ENCODE results near the gene TCF3.
A peak's percentile ranks its signal among the peaks of the same experiment; 100 is the strongest.

The TCF3 gene

GRCh38 chr19:1608359-1609102, 43.9 kb downstream of the TCF3 start:
- Histone ChIP-seq H3K27me3 (ENCODE audit: low read length) (no peaks in the 10 kb centered on the region), H3K9me3 (ENCODE audit: insufficient read depth, low read length) (no peaks in the 10 kb centered on the region), H3K9me2 (replicated peaks; ENCODE audit: insufficient read depth, low read length) (no peaks in the 10 kb centered on the region), H3K27ac (ENCODE audit: low read depth, low read length) (peak overlapping the region; percentile 93), H3K36me3 (ENCODE audit: low read length) (peaks cover 6% of the 10 kb centered on the region; the same call in 1 of the 2 replicates), H4K20me1 (ENCODE audit: low read depth, low read length) (no peaks in the 10 kb centered on the region), H3F3A (ENCODE audit: insufficient read depth) (peaks cover 61% of the 10 kb centered on the region), H3K79me2 (ENCODE audit: insufficient read depth, low read length) (peaks cover 17% of the 10 kb centered on the region), H2AFZ (ENCODE audit: low read depth, low read length, severe bottlenecking) (no peak overlapping the region), H3K9ac (ENCODE audit: low read length) (no peak overlapping the region), H3K4me3 (ENCODE audit: insufficient read depth, low read length, poor library complexity, severe bottlenecking) (no peak overlapping the region), H3K4me2 (ENCODE audit: low read depth, low read length, poor library complexity, severe bottlenecking) (no peak overlapping the region)
- TF ChIP-seq EZH2phosphoT487 (conservative IDR thresholded peaks at IDR 0.05; ENCODE audit: low read length), result no peak
- TF ChIP-seq CTCF (IDR thresholded peaks at IDR 0.05; ENCODE audit: insufficient read depth, low read length, poor library complexity, severe bottlenecking), result no peak

- Histone ChIP-seq H3K27ac (ENCODE audit: low read depth, low read length) (peak overlapping the region; percentile 93), H4K20me1 (ENCODE audit: low read depth, low read length) (no peaks in the 10 kb centered on the region; the same call in 1 of the 2 replicates), H2AFZ (ENCODE audit: low read depth, low read length, severe bottlenecking) (no peak overlapping the region), H3F3A (ENCODE audit: insufficient read depth) (peaks cover 57% of the 10 kb centered on the region), H3K27me3 (ENCODE audit: low read length) (no peaks in the 10 kb centered on the region), H3K4me2 (ENCODE audit: low read depth, low read length, poor library complexity, severe bottlenecking) (peak overlapping the region; percentile 94), H3K79me2 (ENCODE audit: insufficient read depth, low read length) (peaks cover 40% of the 10 kb centered on the region), H3K4me3 (ENCODE audit: insufficient read depth, low read length, poor library complexity, severe bottlenecking) (peak overlapping the region; percentile 67), H3K9me3 (ENCODE audit: insufficient read depth, low read length) (no peaks in the 10 kb centered on the region), H3K9ac (ENCODE audit: low read length) (peak overlapping the region; percentile 99), H3K36me3 (ENCODE audit: low read length) (peaks cover 4% of the 10 kb centered on the region; the same call in 1 of the 2 replicates), H3K9me2 (replicated peaks; ENCODE audit: insufficient read depth, low read length) (no peaks in the 10 kb centered on the region)
- TF ChIP-seq EZH2phosphoT487 (conservative IDR thresholded peaks at IDR 0.05; ENCODE audit: low read length) (no peak), CTCF (IDR thresholded peaks at IDR 0.05; ENCODE audit: insufficient read depth, low read length, poor library complexity, severe bottlenecking) (no peak)
These were observed 46.2 kb downstream of the TCF3 start for GRCh38 chr19:1606138-1606651.

GRCh38 chr19:1605236-1606137, 46.9 kb downstream of the TCF3 start, which contains the start of gene UQCR11:
TSS of gene UQCR11 (minus strand) at chr19:1605462. CDS start at chr19:1605409, 53 bp downstream.
- peak within 1 kb of the TSS; percentile 100 for H3K4me3 ChIP-seq (ENCODE audit: insufficient read depth, low read length, poor library complexity, severe bottlenecking)
- H3K36me3 ChIP-seq (ENCODE audit: low read length), result no peaks in the 10 kb centered on the region
- H3K27ac ChIP-seq (ENCODE audit: low read depth, low read length), result peak within 1 kb of the TSS; percentile 93
- TF ChIP-seq CTCF (IDR thresholded peaks at IDR 0.05; ENCODE audit: insufficient read depth, low read length, poor library complexity, severe bottlenecking), result peak; percentile 23
- TF ChIP-seq EZH2phosphoT487 (conservative IDR thresholded peaks at IDR 0.05; ENCODE audit: low read length), result no peak
- peak within 1 kb of the TSS; percentile 99 for H3K9ac ChIP-seq (ENCODE audit: low read length)
- no peaks in the 10 kb centered on the region for H3K27me3 ChIP-seq (ENCODE audit: low read length)
- H4K20me1 ChIP-seq (ENCODE audit: low read depth, low read length), result no peaks in the 10 kb centered on the region; the same call in 1 of the 2 replicates
- no peaks in the 10 kb centered on the region for H3K9me2 ChIP-seq (replicated peaks; ENCODE audit: insufficient read depth, low read length)
- H3K79me2 ChIP-seq (ENCODE audit: insufficient read depth, low read length), result peaks cover 47% of the 10 kb centered on the region
- H3K9me3 ChIP-seq (ENCODE audit: insufficient read depth, low read length), result no peaks in the 10 kb centered on the region
- peak within 1 kb of the TSS; percentile 49 for H2AFZ ChIP-seq (ENCODE audit: low read depth, low read length, severe bottlenecking)
- H3F3A ChIP-seq (ENCODE audit: insufficient read depth), result peaks cover 50% of the 10 kb centered on the region
- H3K4me2 ChIP-seq (ENCODE audit: low read depth, low read length, poor library complexity, severe bottlenecking), result peak within 1 kb of the TSS; percentile 94
